GM19455 (cell line): ENCODE data around the gene RPL37.
"Not testable (repeated sequence)": the region's sequence is repeated elsewhere in the genome, so short reads cannot be mapped to it uniquely, and the experiment has no call there.

ENCODE experiments used
- ATAC-seq: cut with Tn5 transposase; IDR thresholded peaks from one replicate; pipeline ENCODE4 v1.9.1; 2021; ENCODE audit not compliant: unreplicated experiment

RPL37 gene

GRCh38 chr5:40834849-40835787 is at the start of gene RPL37:
TSS of gene RPL37 (minus strand) at chr5:40835222. CDS start at chr5:40835185, 37 bp downstream.
- ATAC-seq = peak; percentile 97

GRCh38 chr5:40883051-40883450 is 48.0 kb upstream of the RPL37 start:
- not testable (repeated sequence) for ATAC-seq

GRCh38 chr5:40882291-40882690 is 47.3 kb upstream of the RPL37 start:
- no peak for ATAC-seq

- ATAC-seq = no peak
Observed at GRCh38 chr5:40879163-40879942, 44.3 kb upstream of the RPL37 start.

- no peak for ATAC-seq
Observed at GRCh38 chr5:40877371-40877988, 42.5 kb upstream of the RPL37 start.

GRCh38 chr5:40875958-40876357 is 40.9 kb upstream of the RPL37 start:
- no peak for ATAC-seq

GRCh38 chr5:40873286-40873880 is 38.4 kb upstream of the RPL37 start:
- no peak for ATAC-seq

- ATAC-seq = not testable (repeated sequence)
Observed at GRCh38 chr5:40872253-40872652, 37.2 kb upstream of the RPL37 start.

- ATAC-seq = no peak
Observed at GRCh38 chr5:40871177-40871576, 36.2 kb upstream of the RPL37 start.

GRCh38 chr5:40869384-40869783 is 34.4 kb upstream of the RPL37 start:
- ATAC-seq = no peak

GRCh38 chr5:40866844-40867243 is 31.8 kb upstream of the RPL37 start:
- no peak for ATAC-seq

- not testable (repeated sequence) for ATAC-seq
Observed at GRCh38 chr5:40865004-40865403, 30.0 kb upstream of the RPL37 start.

- no peak for ATAC-seq
Observed at GRCh38 chr5:40860711-40861110, 25.7 kb upstream of the RPL37 start.

- ATAC-seq = no peak
Observed at GRCh38 chr5:40853632-40854192, 18.7 kb upstream of the RPL37 start.

- no peak for ATAC-seq
Observed at GRCh38 chr5:40847525-40847924, 12.5 kb upstream of the RPL37 start.

GRCh38 chr5:40846371-40846770 is 11.3 kb upstream of the RPL37 start:
- no peak for ATAC-seq

- ATAC-seq = no peak
Observed at GRCh38 chr5:40844565-40844964, 9.5 kb upstream of the RPL37 start.

GRCh38 chr5:40842351-40842750 is 7.3 kb upstream of the RPL37 start:
- no peak for ATAC-seq

GRCh38 chr5:40841068-40841805 is 6.2 kb upstream of the RPL37 start, which contains the start of gene CARD6:
TSS of gene CARD6 (plus strand) at chr5:40841367. CDS start at chr5:40841383, 16 bp downstream.
- peak; percentile 50 for ATAC-seq

- no peak for ATAC-seq
Observed at GRCh38 chr5:40838086-40838485, 3.1 kb upstream of the RPL37 start.
